HepG2 (cell line): ENCODE results near the gene SDK1. TPM values are rescaled to one million over a fixed set of nuclear protein-coding genes. Genes with fewer than 3 reads are reported as not detected.

Experiments
- ATAC-seq: fragments of 200-7000 bp; cut with Tn5 transposase; 3 replicates; pipeline ENCODE4 v1.9.1; 2020; ENCODE audit warnings: mild to moderate bottlenecking, moderate library complexity
- BruUV-seq: library from RNA; stranded (reverse); fragments of 400-500 nt; replicated peaks from 2 replicates; lab custom pipeline; 2021; lab: Mats Ljungman, UMichigan
- CTCF ChIA-PET: fragments of 300-600 bp; formaldehyde crosslinking; extraction: SDS; loops from one replicate; lab custom pipeline; 2021; ENCODE audit warnings: low total read pairs, inconsistent platforms, low intra/inter-chr PET ratio; lab: Yijun Ruan, JAX
- POLR2A ChIA-PET: fragments of 350-600 bp; sonication (Branson Sonifier 250); formaldehyde crosslinking; loops from one replicate; lab custom pipeline; 2020; ENCODE audit warnings: antibody characterized with exemption, inconsistent platforms; lab: Yijun Ruan, JAX
- DNase-seq: peaks from one replicate; pipeline ENCODE4 v3.0.0-alpha.2; 2015; ENCODE audit warnings: low spot score
- FAIRE-seq: peaks from 3 replicates; lab custom pipeline; 2011; peaks lifted over from hg19 to GRCh38; lab: Jason Lieb, UNC
- H2AFZ ChIP-seq: one replicate; pipeline ENCODE4 v1.6.1; 2011; ENCODE audit warnings: low read length, inconsistent platforms
- H3K27ac ChIP-seq: fragments of 300-600 bp; 3 replicates; pipeline ENCODE4 v1.8.0; 2011; ENCODE audit warnings: mixed run types, mild to moderate bottlenecking, mixed read lengths, low read length, inconsistent platforms; ENCODE audit not compliant: insufficient read depth; ENCODE audit errors: extremely low read length
- H3K27me3 ChIP-seq, 2 experiments: fragments of 200-600 bp in 1 of 2; 2 replicates in 1 of 2; 3 replicates in 1 of 2; pipeline versions ENCODE4 v1.6.0 to v1.8.0; 2011; ENCODE audit warnings: low read length in 2 of 2, mild to moderate bottlenecking in 2 of 2, moderate library complexity in 2 of 2, inconsistent platforms in 1 of 2; ENCODE audit not compliant: insufficient read depth in 2 of 2, control insufficient read depth in 1 of 2
- H3K36me3 ChIP-seq, 2 experiments: fragments of 200-600 bp in 1 of 2; replicated peaks in 1 of 2; 2 replicates in 1 of 2; 3 replicates in 1 of 2; pipeline versions ENCODE4 v1.5.1 to v1.8.0; 2011; ENCODE audit warnings: low read length in 2 of 2, inconsistent platforms in 1 of 2; ENCODE audit not compliant: insufficient read depth in 2 of 2, control insufficient read depth in 1 of 2
- H3K4me1 ChIP-seq: 2 replicates; pipeline ENCODE4 v1.5.1; 2012; ENCODE audit warnings: low read length, inconsistent platforms; ENCODE audit not compliant: insufficient read depth
- H3K4me2 ChIP-seq: 2 replicates; pipeline ENCODE4 v1.6.0; 2011; ENCODE audit warnings: low read depth, low read length, inconsistent platforms
- H3K4me3 ChIP-seq, 3 experiments: fragments of 200-600 bp in 1 of 3; sonication (generic), shearing (Covaris generic) in 1 of 3; replicated peaks in 1 of 3; 2 replicates each; pipeline ENCODE4 v1.5.1; 2011 to 2016; ENCODE audit warnings: low read length in 3 of 3, inconsistent platforms in 2 of 3, low read depth in 2 of 3, mild to moderate bottlenecking in 2 of 3, control low read depth in 1 of 3, mixed read lengths in 1 of 3; ENCODE audit not compliant: insufficient read depth in 1 of 3
- H3K79me2 ChIP-seq: one replicate; pipeline ENCODE4 v1.6.1; 2011; ENCODE audit warnings: low read length, inconsistent platforms; ENCODE audit not compliant: insufficient read depth
- H3K9ac ChIP-seq: 2 replicates; pipeline ENCODE4 v1.6.0; 2011; ENCODE audit warnings: mild to moderate bottlenecking, low read depth, low read length, inconsistent platforms; ENCODE audit not compliant: insufficient read depth
- H3K9me3 ChIP-seq: 2 replicates; pipeline ENCODE4 v1.5.1; 2012; ENCODE audit warnings: mild to moderate bottlenecking, low read length
- H4K20me1 ChIP-seq: 2 replicates; pipeline ENCODE4 v1.6.0; 2011; ENCODE audit warnings: inconsistent platforms, mild to moderate bottlenecking, low read length, moderate library complexity; ENCODE audit not compliant: insufficient read depth
- CHCHD3 ChIP-seq: sonication (generic); formaldehyde crosslinking; IDR thresholded peaks from 2 replicates; pipeline ENCODE4 v1.8.0; 2022; ENCODE audit warnings: mild to moderate bottlenecking, missing genetic modification reagents, moderate library complexity
- HNF4A ChIP-seq: sonication (generic); formaldehyde crosslinking; IDR thresholded peaks from 2 replicates; pipeline ENCODE4 v1.4.0; 2020; ENCODE audit warnings: missing genetic modification reagents
- NCOR1 ChIP-seq: fragments of 200-600 bp; sonication (generic); IDR thresholded peaks from 2 replicates; pipeline ENCODE4 v1.7.0; 2017; ENCODE audit warnings: antibody characterized with exemption, low read length, borderline replicate concordance
- ZNF841 ChIP-seq: sonication (generic); formaldehyde crosslinking; IDR thresholded peaks from 2 replicates; pipeline ENCODE4 v1.8.1; 2023; ENCODE audit warnings: missing genetic modification reagents, borderline replicate concordance
- WGBS: methylation state at CpG from one replicate; pipeline ENCODE4 v1.1.6; 2017; ENCODE audit warnings: low lambda C conversion rate; 5-methylcytosine and 5-hydroxymethylcytosine counted together
- in situ Hi-C: cut with HindIII; loops from 2 replicates; pipeline ENCODE4 v1.10.0; 2017; ENCODE audit warnings: low pct_unique_long_range_greater_than_20kb; ENCODE audit not compliant: extremely low pct_ligation_motif_present
- intact Hi-C: fragments of 100-400 bp; cut with micrococcal nuclease; formaldehyde crosslinking; loops from one replicate; pipeline ENCODE4 v1.10.0; 2022; ENCODE audit not compliant: unreplicated experiment
- polyA plus RNA-seq, 8 experiments: library from polyadenylated mRNA; depleted of rRNA in 3 of 8; stranded (reverse) in 7 of 8; unstranded in 1 of 8; fragments of >200 nt; fragmentation: Illumina TruSeq in 4 of 8; extraction: Trizol in 4 of 8; gene quantifications; 2 replicates each; pipeline versions ENCODE4 v1.2.1 to v1.2.3, GENCODE V29; 2011 to 2016; ENCODE audit warnings: low read depth in 4 of 8, missing spikeins in 1 of 8, mixed read lengths in 1 of 8; ENCODE audit not compliant: insufficient read depth in 1 of 8
- total RNA-seq, 5 experiments: library from RNA; depleted of rRNA; stranded (reverse); fragments of >200 nt; fragmentation: Illumina TruSeq; extraction: Trizol; gene quantifications; 2 replicates each; pipeline ENCODE4 v1.2.3, GENCODE V29; 2016; ENCODE audit warnings: low read depth in 1 of 5
- TF ChIP-seq, protein P1 (sequence below): sonication (generic); formaldehyde crosslinking; conservative IDR thresholded peaks from 2 replicates; pipeline ENCODE4 v1.4.0; 2020; ENCODE audit warnings: missing genetic modification reagents
- TF ChIP-seq, protein P2 (sequence below): sonication (generic); formaldehyde crosslinking; IDR thresholded peaks from 2 replicates; pipeline ENCODE4 v1.4.0; 2020; ENCODE audit warnings: missing genetic modification reagents
- TF ChIP-seq, protein P3 (sequence below): sonication (generic); formaldehyde crosslinking; IDR thresholded peaks from 2 replicates; pipeline ENCODE4 v1.4.0; 2020; ENCODE audit warnings: low read depth, mild to moderate bottlenecking, missing genetic modification reagents
- TF ChIP-seq, protein P4 (sequence below): sonication (generic); formaldehyde crosslinking; IDR thresholded peaks from 2 replicates; pipeline ENCODE4 v1.4.0; 2020; ENCODE audit warnings: missing genetic modification reagents
- TF ChIP-seq, protein P5 (sequence below): sonication (generic); formaldehyde crosslinking; IDR thresholded peaks from 2 replicates; pipeline ENCODE4 v1.4.0; 2020; ENCODE audit warnings: missing genetic modification reagents, borderline replicate concordance

Gene SDK1
- total and polyA plus RNA-seq, 2 of the 13 experiments (the other 11 are each of a cell fraction or from before 2014, with no cell fraction given) = 0.35 to 2.4 TPM

DNA sequence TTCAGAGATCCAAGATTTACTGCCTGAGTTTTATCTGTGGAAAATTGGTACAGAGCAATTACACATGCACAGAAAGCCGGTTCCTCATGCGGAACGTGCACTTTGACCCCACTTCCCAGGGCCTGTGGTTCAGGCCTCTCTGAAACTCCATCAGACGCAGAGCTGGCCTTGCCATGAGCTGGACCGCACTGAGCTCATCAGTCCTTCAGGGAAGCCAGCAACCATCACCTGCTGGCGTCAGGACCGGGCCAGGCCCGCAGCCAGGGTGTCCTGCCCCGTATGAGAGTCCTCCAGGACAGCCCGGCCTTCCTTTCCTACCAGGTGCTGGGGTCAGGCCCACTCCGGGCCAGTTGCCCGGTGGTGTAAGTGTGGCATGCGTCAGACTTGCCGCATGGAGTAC, 934.5 kb downstream of the SDK1 start (continued):
- TF ChIP-seq, protein P1, sequence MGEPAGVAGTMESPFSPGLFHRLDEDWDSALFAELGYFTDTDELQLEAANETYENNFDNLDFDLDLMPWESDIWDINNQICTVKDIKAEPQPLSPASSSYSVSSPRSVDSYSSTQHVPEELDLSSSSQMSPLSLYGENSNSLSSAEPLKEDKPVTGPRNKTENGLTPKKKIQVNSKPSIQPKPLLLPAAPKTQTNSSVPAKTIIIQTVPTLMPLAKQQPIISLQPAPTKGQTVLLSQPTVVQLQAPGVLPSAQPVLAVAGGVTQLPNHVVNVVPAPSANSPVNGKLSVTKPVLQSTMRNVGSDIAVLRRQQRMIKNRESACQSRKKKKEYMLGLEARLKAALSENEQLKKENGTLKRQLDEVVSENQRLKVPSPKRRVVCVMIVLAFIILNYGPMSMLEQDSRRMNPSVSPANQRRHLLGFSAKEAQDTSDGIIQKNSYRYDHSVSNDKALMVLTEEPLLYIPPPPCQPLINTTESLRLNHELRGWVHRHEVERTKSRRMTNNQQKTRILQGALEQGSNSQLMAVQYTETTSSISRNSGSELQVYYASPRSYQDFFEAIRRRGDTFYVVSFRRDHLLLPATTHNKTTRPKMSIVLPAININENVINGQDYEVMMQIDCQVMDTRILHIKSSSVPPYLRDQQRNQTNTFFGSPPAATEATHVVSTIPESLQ (CRISPR knock-in tag) = no peak
- TF ChIP-seq, protein P2, sequence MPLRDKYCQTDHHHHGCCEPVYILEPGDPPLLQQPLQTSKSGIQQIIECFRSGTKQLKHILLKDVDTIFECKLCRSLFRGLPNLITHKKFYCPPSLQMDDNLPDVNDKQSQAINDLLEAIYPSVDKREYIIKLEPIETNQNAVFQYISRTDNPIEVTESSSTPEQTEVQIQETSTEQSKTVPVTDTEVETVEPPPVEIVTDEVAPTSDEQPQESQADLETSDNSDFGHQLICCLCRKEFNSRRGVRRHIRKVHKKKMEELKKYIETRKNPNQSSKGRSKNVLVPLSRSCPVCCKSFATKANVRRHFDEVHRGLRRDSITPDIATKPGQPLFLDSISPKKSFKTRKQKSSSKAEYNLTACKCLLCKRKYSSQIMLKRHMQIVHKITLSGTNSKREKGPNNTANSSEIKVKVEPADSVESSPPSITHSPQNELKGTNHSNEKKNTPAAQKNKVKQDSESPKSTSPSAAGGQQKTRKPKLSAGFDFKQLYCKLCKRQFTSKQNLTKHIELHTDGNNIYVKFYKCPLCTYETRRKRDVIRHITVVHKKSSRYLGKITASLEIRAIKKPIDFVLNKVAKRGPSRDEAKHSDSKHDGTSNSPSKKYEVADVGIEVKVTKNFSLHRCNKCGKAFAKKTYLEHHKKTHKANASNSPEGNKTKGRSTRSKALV (CRISPR knock-in tag) = no peak
- TF ChIP-seq HNF4A (peak; percentile 71), CHCHD3 (CRISPR knock-in tag) (no peak), NCOR1 (0 out of 2 replicates have a peak, but pooled peaks have one; percentile 20)
- TF ChIP-seq, protein P3, sequence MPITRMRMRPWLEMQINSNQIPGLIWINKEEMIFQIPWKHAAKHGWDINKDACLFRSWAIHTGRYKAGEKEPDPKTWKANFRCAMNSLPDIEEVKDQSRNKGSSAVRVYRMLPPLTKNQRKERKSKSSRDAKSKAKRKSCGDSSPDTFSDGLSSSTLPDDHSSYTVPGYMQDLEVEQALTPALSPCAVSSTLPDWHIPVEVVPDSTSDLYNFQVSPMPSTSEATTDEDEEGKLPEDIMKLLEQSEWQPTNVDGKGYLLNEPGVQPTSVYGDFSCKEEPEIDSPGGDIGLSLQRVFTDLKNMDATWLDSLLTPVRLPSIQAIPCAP = no peak

DNA sequence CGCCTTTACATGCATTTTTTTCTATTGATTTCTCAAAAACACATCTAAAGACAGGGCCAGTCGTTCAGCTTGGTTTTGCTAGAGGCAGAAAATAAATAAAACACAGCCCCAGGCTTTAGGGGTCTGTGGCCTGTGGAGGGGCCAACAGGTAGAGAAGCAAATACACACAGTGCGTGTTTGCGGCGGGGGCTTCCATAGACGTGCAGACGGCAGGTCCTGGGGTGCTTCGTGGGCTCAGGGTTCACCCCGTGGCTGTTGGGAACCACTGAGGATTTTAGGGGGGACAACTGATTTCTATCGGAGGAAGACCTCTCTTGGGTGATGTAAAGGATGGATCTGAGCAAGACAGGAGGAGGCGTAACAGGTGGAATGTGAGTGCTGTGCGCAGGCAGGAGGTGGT, 935.3 kb downstream of the SDK1 start:
- H3K27me3 ChIP-seq = no peaks in the 10 kb centered on the region
- intact Hi-C loops (loop anchor here (10.0 kb wide), 1 partner anchor 238 kb away; no protein-coding TSS in a partner anchor), in situ Hi-C loops (no loop called here)
- ChIA-PET CTCF (no interaction called here), POLR2A (no interaction called here)
- peaks cover 48% of the 10 kb centered on the region for H3K4me1 ChIP-seq
- no peak overlapping the region for H3K9ac ChIP-seq
- no peak overlapping the region for H3K4me2 ChIP-seq
- no peaks in the 10 kb centered on the region for H3K79me2 ChIP-seq
- FAIRE-seq = no peak
- H3K4me3 ChIP-seq = no peak overlapping the region
- no peak overlapping the region for H3K27ac ChIP-seq
- H2AFZ ChIP-seq = no peak overlapping the region
- ATAC-seq = no peak
- H4K20me1 ChIP-seq = no peaks in the 10 kb centered on the region
- no peaks in the 10 kb centered on the region for H3K9me3 ChIP-seq
- no peaks in the 10 kb centered on the region for H3K36me3 ChIP-seq
- DNase-seq = no peak
- BruUV-seq = no TSS peak
- 91% methylated on average over 12 of the region's 12 CpGs for WGBS
- TF ChIP-seq, protein P4, sequence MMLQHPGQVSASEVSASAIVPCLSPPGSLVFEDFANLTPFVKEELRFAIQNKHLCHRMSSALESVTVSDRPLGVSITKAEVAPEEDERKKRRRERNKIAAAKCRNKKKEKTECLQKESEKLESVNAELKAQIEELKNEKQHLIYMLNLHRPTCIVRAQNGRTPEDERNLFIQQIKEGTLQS (CRISPR knock-in tag) = no peak
- TF ChIP-seq ZNF841 (CRISPR knock-in tag) = no peak
- TF ChIP-seq, protein P5, sequence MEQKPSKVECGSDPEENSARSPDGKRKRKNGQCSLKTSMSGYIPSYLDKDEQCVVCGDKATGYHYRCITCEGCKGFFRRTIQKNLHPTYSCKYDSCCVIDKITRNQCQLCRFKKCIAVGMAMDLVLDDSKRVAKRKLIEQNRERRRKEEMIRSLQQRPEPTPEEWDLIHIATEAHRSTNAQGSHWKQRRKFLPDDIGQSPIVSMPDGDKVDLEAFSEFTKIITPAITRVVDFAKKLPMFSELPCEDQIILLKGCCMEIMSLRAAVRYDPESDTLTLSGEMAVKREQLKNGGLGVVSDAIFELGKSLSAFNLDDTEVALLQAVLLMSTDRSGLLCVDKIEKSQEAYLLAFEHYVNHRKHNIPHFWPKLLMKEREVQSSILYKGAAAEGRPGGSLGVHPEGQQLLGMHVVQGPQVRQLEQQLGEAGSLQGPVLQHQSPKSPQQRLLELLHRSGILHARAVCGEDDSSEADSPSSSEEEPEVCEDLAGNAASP (CRISPR knock-in tag) = no peak
